GM15510 (cell line): Measurements from ENCODE around the gene RTN3.

Experiments used
- POLR2A ChIP-seq: IDR thresholded peaks from 3 replicates; pipeline ENCODE4 v1.6.1; 2011; ENCODE audit warnings: borderline replicate concordance; ENCODE audit not compliant: insufficient read length; ENCODE audit errors: extremely low read depth

Gene RTN3

DNA sequence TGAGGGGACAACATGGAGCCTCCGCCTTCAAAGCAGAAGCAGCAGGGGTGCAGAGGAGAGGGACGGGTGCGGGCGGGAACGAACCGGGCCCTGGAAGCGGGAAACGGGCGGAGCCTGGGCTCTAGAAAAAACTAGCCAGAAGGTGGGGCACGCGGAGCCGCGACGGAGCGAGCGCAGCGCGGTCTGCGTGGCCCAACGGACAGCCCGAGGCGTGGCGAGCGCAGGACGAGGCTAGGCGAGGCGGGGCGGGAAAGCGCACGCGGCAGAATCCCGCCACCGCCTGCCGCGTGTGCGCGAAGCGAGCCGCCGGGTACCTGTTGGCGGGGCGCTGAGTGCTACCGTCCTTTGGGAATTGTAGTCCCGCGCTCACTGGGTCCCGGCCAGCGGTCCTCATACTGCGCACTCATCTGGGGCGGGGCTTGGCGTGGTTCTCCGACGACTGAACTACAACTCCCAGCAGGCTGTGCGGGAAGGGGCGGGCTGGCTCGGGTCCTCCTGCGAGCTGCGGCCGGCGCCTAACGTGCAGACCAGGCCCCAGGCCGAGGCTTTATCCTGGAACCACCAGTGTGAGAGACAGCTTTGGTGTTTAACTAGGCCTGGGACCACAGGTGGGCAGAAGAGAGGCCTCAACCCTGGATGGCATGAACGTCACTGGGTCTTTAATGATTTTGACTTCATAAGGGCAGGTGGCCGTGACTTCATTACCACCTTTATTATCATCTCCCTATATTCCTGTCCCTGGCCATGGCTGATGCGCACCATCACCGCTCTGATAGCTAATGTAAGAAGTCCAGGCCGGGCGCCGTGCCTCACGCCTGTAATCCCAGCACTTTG, 9.8 kb upstream of the RTN3 start, which contains the start of gene ATL3:
Gene ATL3 (minus strand): TSS at position 55 of the 834 bp plus-strand sequence. CDS start 41 bp downstream, at position 14.
- TF ChIP-seq POLR2A: no peak

DNA sequence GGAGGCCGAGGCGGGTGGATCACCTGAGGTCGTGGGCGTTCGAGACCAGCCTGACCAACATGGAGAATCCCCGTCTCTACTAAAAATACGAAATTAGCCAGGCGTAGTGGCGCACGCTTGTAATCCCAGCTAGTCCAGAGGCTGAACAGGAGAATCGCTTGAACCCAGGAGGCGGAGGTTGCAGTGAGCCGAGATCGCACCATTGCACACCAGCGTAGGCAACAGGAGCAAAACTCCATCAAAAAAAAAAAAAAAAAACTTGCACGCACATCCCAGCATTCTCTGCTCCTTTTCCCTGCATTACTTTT, 9.2 kb upstream of the RTN3 start:
- no peak for TF ChIP-seq POLR2A

DNA sequence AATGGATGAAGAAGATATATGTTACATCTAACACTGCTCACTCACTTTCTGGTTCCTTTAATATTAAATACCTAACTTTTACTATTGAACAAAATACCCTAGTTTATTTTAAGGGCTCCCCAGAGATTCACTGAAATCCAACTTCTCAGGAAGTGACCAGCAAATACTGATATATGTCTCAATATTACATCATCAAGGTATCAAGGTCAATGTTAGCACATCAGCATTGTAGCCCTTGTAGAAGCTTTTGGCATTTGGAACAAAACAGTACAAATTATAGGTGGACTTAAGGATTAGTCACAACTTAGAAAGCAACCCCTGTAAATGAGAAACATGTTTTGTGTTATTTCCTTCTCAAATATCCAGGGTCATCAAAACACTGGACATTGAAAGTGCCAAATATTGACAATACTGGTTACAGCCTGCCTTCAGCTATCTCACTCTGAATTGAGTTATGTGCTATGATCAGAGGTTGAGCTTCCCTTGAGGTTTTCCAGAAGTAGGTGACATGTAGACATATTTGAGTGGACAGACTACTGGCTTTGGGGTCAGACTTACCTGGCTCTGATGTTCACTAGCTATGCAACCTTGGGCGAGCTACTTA, 8.3 kb upstream of the RTN3 start:
- no peak for TF ChIP-seq POLR2A

- no peak for TF ChIP-seq POLR2A
These were observed 7.7 kb upstream of the RTN3 start for GRCh38 chr11:63673579-63673978.

- TF ChIP-seq POLR2A: no peak
These were observed 423 bp upstream of the RTN3 start for GRCh38 chr11:63680834-63681320.

DNA sequence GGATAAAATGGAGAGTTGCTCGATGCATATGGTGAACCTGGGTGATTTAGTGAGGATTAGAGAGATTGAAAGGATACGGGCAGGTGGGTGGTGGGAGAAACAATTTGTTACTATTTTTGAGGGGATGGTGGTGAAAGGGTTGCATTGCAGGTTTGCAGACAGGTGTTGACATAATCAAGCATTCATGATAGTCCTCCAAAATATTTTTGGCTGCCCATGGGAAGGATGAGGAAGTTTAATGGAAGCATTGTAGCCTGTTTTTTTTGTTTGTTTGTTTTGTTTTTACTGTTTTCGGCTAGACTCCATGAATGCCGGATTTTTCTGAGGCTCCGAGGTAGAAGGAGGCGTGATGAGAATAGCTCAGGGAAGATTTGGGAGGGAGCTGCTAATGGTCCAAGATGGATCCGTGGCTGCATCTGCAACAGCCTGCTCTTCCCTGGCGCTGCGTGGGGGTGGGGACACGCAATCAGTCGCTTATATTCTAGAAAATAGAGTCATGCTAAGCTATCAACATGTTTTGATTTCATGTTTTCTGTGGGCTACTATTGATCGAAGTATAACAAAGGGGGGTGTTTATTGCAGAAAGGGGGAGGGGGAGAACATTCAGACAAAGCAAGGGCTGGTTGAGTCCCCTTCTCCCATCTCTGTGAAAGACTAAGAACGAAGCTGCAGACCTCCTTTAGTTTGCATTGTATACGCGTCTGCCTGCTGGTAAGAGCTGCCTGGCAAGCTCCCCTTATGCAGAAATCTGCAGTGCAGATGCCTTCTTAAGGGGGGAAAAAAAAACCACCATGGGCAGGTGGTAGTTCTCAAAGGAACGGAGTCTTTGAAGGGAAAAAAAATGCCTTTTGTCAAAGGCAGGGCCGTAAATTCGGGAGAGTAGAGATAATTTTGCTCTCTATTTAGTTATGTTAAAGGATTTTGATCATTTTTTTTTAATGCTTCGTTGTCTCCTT, 1.0 kb downstream of the RTN3 start:
- TF ChIP-seq POLR2A: no peak

- TF ChIP-seq POLR2A: no peak
These were observed 2.1 kb downstream of the RTN3 start for GRCh38 chr11:63683133-63683991.

DNA sequence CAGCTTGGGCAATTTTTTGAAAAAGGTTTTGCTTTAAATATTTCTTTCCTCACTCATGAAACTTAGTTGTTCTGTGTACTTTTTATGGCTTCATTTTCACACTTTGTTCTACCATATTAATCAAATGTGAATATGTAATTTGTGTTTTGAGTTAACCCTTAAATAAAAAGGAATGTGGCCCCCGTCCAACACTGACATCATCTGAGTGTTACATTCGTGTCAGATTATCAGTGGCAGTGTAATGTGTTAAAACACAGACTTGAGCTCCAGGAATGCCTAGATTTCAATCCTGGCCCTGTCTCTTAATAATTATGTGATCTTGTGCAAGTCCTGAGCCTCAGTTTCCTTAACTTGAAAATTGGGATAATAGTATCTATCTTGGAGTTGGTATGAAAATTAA, 5.6 kb downstream of the RTN3 start:
- TF ChIP-seq POLR2A: no peak

DNA sequence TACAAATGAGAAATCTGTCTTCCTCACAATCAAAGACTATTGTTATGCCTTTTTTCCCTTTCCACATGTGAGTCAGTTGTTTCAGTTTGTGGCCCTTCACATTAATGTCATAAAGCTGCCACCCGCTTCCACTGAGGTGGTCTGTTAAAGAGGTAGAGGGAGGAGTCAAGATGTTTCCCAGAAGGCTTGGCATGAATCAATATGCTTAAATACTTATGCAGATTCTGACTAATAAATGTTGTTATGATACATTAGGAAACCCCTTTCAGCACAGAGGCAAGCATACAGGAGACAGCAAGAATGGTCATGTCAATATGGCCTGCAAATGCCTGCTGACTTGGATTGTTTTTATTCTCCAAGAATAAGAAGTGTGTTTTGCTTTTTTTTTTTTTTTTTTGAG, 6.5 kb downstream of the RTN3 start:
- TF ChIP-seq POLR2A: no peak

DNA sequence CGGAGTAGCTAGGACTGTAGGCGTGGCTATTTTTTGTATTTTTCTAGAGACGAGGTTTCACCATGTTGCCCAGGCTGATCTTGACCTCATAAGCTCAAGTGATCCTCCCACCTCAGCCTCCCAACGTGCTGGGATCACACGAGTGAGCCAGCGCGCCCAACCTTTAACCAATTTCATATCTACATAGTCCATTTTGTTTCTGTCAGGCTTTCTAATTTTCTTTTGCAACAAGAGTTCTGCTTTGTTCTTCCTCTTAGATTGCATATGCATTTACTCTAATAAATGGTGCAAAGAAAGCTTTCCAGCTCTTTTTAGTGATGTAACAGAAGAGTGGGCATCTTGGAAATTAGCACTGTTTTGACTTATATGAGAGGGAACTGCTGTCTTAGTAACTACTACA, 13.3 kb downstream of the RTN3 start:
- no peak for TF ChIP-seq POLR2A

- TF ChIP-seq POLR2A: no peak
These were observed 17.9 kb downstream of the RTN3 start for GRCh38 chr11:63698976-63699733.

DNA sequence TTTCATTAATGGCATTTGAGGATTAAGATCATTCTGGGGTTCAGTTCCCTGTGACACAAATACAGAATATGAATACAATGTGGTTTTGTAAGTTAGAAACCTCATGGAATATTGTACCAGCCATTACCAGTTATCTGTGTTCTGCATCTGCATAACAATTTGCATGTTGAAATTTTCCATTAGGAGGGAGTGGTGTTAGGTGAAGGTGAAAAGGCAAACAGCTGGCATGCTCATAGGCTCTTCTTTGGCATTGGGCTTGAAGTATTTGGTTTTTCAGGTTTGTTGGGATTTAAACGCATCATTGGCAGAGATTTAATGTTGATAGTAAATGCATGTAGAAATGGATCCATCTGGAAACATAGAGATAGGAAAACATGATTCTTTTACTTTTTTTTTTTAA, 18.6 kb downstream of the RTN3 start:
- TF ChIP-seq POLR2A: no peak

GRCh38 chr11:63705526-63705925, 24.2 kb downstream of the RTN3 start:
- TF ChIP-seq POLR2A: no peak
